PC-9 (cell line): ENCODE data around the gene TNFAIP3.

Experiments used
- EZH2 ChIP-seq: fragments of 200-600 bp; sonication (generic); IDR thresholded peaks from 2 replicates; pipeline ENCODE4 v1.8.0; 2017; ENCODE audit warnings: antibody characterized with exemption, low read depth
- TF ChIP-seq, protein P1 (sequence below): fragments of 200-600 bp; sonication (generic); conservative IDR thresholded peaks from 2 replicates; pipeline ENCODE4 v1.6.1; 2017; ENCODE audit warnings: mixed run types, antibody characterized with exemption, mild to moderate bottlenecking, moderate library complexity

GRCh38 chr6:137820425-137820824, 46.6 kb upstream of the TNFAIP3 start:
- TF ChIP-seq, protein P1, sequence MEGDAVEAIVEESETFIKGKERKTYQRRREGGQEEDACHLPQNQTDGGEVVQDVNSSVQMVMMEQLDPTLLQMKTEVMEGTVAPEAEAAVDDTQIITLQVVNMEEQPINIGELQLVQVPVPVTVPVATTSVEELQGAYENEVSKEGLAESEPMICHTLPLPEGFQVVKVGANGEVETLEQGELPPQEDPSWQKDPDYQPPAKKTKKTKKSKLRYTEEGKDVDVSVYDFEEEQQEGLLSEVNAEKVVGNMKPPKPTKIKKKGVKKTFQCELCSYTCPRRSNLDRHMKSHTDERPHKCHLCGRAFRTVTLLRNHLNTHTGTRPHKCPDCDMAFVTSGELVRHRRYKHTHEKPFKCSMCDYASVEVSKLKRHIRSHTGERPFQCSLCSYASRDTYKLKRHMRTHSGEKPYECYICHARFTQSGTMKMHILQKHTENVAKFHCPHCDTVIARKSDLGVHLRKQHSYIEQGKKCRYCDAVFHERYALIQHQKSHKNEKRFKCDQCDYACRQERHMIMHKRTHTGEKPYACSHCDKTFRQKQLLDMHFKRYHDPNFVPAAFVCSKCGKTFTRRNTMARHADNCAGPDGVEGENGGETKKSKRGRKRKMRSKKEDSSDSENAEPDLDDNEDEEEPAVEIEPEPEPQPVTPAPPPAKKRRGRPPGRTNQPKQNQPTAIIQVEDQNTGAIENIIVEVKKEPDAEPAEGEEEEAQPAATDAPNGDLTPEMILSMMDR = no peak
- no peak for TF ChIP-seq EZH2
